Stimulated activated CD8-positive, alpha-beta memory T cell treated with anti-CD3 and anti-CD28 coated beads, Interleukin-4, amount 100 ng/mL, for 24 hours (primary cell): ENCODE results near the gene B3GALNT2.
"Not testable (repeated sequence)": the region's sequence is repeated elsewhere in the genome, so short reads cannot be mapped to it uniquely, and the experiment has no call there.

Experiments
- DNase-seq: peaks from one replicate; pipeline ENCODE4 v3.0.0-alpha.2; 2020; ENCODE audit warnings: low read depth

The B3GALNT2 gene

GRCh38 chr1:235503403-235504121 lies 690 bp downstream of the B3GALNT2 start:
- no peak for DNase-seq

GRCh38 chr1:235502601-235503402 lies 1.4 kb downstream of the B3GALNT2 start:
- DNase-seq = no peak

- DNase-seq = no peak
These were observed 3.2 kb downstream of the B3GALNT2 start for GRCh38 chr1:235500971-235501540.

GRCh38 chr1:235495551-235495950 lies 8.7 kb downstream of the B3GALNT2 start:
- DNase-seq = no peak

GRCh38 chr1:235495030-235495429 lies 9.2 kb downstream of the B3GALNT2 start:
- DNase-seq = no peak

DNA sequence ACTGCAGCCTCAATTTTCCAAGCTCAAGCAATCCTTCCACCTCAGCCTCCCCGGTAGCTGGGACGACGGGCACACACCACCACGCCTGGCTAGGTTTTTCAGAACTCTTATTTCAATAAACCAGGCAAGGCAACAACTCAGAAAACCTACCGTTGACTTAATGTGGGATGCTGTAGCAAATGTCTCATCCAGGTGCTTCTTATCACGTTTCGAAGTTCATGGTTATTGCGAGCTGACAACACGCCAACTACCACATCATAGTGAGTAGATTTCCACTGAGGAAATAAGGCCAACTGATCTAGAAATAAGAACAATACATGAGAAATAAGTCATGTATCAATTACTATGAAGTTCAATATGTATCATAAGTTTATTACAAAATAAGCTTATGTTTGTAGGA lies 9.7 kb downstream of the B3GALNT2 start:
- DNase-seq = no peak

DNA sequence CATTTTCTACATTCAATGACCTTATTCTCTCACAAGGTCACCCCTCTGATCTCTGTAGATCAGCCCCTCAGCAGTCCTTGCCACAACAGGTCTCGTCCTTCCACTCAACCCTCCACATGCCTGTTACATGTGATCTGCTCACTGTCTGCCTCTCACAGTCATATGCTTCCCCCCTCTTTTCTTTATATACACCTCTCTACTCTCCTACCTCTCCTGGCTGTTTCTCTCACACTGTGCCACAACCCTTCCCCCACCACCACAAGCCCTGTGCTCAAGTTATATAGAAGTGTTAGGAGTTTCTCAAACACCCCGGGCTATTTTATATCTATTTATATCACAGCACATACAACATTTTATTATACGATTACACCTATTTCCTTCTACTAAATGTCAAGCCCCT lies 12.6 kb downstream of the B3GALNT2 start:
- DNase-seq = no peak

- no peak for DNase-seq
These were observed 17.9 kb downstream of the B3GALNT2 start for GRCh38 chr1:235486321-235486720.

DNA sequence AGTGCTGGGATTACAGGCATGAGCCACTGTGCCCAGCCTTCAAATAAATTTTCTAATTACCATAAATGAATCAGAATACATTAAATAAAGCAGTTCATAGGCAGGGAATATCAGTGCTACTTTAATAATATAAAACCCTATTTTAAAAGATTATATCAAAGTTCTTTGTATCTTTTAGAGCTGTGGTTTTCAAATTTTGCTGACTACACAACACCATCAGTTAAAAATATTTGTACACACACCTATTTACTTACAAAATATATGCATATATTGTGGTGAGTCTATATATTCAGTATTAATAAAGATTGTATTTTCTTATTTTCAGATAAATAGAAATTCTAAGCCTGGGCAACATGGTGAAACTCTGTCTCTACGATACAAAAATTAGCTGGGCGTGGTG lies 18.7 kb downstream of the B3GALNT2 start:
- DNase-seq = no peak

DNA sequence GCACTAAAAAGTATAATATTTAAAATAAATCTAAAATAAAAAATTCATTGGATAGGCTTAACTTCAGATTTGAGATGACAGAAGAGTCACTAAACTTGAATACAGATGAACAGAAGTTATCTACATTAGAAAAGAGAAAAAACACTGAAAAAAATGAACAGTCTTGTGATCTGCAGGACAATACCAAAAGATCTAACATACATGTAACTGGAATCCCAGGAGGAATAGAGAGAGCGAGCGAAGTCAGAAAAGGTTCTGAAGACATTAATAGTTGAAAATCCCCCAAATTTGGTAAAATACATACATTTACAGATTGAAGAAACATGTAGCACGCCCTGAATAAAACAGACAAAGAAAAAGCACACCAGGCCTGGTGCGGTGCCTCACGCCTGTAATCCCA lies 21.2 kb downstream of the B3GALNT2 start:
- no peak for DNase-seq

- no peak for DNase-seq
These were observed 30.4 kb downstream of the B3GALNT2 start for GRCh38 chr1:235473806-235474205.

GRCh38 chr1:235470741-235471439 lies 33.4 kb downstream of the B3GALNT2 start:
- no peak for DNase-seq

- not testable (repeated sequence) for DNase-seq
These were observed 34.4 kb downstream of the B3GALNT2 start for GRCh38 chr1:235469897-235470296.

DNA sequence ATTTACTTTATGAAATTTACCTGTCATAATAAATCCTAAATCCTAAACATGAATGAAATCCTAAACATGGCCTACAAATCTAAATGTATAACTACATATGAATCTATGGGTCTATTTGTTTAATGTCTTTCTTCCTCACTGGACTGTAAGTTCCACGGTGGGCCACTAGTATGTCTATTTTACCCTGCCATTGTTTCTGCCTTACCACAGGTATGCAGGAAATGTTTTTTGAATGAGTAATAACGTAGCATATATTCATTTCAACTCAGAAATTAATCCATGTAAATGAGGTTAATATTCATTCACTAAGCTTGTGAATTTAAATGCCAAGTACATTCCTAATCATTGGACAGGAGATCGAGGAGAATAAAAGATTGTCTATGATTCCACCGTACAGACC lies 35.3 kb downstream of the B3GALNT2 start:
- no peak for DNase-seq

GRCh38 chr1:235468004-235468403 lies 36.2 kb downstream of the B3GALNT2 start:
- DNase-seq = no peak

DNA sequence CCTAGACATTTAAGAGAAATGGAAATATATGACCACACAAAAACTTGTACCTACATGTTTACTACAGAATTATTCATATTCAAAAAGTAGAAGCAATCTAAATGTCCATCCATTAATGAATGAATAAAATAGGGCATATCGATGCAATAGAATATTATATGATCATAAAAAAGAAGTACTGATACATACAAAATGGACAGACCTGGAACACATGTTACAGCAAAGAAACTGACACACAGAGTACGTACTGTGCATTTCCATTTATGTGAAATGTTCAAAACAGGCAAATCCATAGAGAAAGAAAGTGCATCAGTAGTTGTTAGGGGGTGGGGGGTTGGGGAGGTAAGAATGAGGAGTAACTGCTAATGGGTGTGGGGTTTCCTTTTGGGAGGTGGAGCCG lies 39.2 kb downstream of the B3GALNT2 start:
- no peak for DNase-seq

DNA sequence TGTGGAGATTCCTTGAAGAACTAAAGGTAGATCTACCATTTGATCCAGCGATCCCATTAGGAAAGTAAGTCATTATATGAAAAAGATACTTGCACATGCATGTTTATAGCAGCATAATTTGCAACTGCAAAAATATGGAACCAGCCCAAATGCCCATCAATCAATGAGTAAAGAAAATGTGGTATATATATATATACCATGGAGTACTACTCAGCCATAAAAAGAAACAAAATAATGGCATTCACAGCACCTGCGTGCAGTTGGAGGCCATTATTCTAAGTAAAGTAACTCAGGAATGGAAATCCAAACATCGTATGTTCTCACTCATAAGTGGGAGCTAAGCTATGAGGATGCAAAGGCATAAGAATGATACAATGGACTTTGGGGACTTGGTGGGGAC lies 41.4 kb downstream of the B3GALNT2 start:
- DNase-seq = not testable (repeated sequence)

- DNase-seq = no peak
These were observed 42.3 kb downstream of the B3GALNT2 start for GRCh38 chr1:235461954-235462353.

DNA sequence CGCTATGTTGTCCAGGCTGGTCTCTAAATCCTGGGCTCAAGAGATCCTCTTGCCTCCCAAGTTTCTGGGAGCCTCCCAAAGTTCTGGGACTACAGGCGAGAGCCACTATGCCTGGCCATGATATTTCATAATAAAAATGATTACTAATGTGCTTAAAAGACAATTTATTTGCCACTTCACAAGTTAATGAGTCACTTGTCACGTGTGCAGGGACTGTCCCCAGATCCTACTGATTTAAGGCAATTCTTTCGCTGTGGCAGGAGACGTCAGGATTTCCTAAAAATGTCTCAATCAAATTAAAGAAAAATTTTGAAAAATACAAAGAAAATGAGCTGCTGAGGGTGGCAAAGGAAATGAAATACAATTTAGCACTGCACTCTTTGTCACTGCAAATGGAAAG lies 43.5 kb downstream of the B3GALNT2 start:
- DNase-seq = no peak

GRCh38 chr1:235457856-235458255 lies 46.4 kb downstream of the B3GALNT2 start:
- not testable (repeated sequence) for DNase-seq

- no peak for DNase-seq
These were observed 48.4 kb downstream of the B3GALNT2 start for GRCh38 chr1:235455823-235456222.

DNA sequence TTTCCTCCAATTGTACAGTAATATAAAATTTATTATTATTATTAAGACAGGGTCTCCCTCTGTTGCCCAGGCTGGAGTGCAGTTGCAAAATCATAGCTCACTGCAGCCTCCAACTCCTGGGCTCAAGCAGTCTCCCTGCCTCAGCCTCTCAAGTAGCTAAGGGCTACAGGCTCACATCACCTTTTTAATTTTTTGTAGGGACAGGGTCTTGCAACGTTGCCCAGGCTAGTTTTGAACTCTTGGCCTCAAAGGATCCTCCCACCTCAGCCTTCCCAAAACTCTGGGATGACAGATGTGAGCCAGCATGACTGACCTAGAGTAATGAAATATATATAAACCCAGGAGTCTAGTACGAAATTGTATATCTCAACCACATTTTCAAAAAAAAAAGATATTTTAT lies 49.2 kb downstream of the B3GALNT2 start:
- no peak for DNase-seq

GRCh38 chr1:235454021-235454420 lies 50.2 kb downstream of the B3GALNT2 start:
- no peak for DNase-seq
